Measurements from ENCODE around the gene TAS2R40. TPM values are rescaled to one million over a fixed set of nuclear protein-coding genes. Genes with fewer than 3 reads are reported as not detected.

The TAS2R40 gene
- total RNA-seq, 1 donor from 2014 or later = not detected

DNA sequence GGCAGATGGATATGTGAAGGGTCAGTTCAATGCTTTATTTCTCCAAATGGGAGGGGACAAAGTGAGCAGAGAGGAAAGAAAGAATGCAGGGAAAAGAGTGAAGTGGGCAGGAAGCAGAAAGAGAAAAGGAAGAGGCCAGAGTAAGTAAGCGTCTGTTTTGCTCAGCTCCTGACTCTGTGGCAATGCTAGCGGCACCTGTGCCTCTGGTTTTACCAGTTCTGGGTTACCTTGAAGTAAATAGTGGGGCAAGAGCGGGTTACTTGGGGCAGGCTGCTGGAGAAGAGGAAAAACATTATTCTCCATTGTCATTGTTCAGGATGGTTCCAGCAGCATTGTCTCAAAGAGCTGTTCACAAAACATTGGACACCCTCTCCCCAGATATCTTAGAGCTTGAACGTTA lies 1.9 kb downstream of the TAS2R40 start:
- no peak for DNase-seq (ENCODE audit: low spot score)
- H3K4me1 Mint-ChIP-seq = peaks cover 2% of the 10 kb centered on the region
- Histone ChIP-seq H3K9ac (no peak overlapping the region), H3K36me3 (no peaks in the 10 kb centered on the region), H3K9me3 (ENCODE audit: low read depth) (no peaks in the 10 kb centered on the region), H3K4me3 (no peak overlapping the region), H4K20me1 (ENCODE audit: low read depth) (no peaks in the 10 kb centered on the region), H3K4me2 (no peak overlapping the region), H3K27ac (no peak overlapping the region), H2AFZ (replicated peaks) (no peak overlapping the region), H3K4me1 (no peaks in the 10 kb centered on the region), H3K79me2 (ENCODE audit: low read depth) (no peaks in the 10 kb centered on the region), H3K27me3 (no peaks in the 10 kb centered on the region), H3F3A (ENCODE audit: low read depth) (no peaks in the 10 kb centered on the region)
- no peak overlapping the region for H3K27ac Mint-ChIP-seq
- no peak overlapping the region for H3K4me3 Mint-ChIP-seq
- TF ChIP-seq, protein P1, sequence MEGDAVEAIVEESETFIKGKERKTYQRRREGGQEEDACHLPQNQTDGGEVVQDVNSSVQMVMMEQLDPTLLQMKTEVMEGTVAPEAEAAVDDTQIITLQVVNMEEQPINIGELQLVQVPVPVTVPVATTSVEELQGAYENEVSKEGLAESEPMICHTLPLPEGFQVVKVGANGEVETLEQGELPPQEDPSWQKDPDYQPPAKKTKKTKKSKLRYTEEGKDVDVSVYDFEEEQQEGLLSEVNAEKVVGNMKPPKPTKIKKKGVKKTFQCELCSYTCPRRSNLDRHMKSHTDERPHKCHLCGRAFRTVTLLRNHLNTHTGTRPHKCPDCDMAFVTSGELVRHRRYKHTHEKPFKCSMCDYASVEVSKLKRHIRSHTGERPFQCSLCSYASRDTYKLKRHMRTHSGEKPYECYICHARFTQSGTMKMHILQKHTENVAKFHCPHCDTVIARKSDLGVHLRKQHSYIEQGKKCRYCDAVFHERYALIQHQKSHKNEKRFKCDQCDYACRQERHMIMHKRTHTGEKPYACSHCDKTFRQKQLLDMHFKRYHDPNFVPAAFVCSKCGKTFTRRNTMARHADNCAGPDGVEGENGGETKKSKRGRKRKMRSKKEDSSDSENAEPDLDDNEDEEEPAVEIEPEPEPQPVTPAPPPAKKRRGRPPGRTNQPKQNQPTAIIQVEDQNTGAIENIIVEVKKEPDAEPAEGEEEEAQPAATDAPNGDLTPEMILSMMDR (IDR thresholded peaks at IDR 0.05) = no peak
- TF ChIP-seq EZH2 (IDR thresholded peaks at IDR 0.05) = no peak
- TF ChIP-seq EZH2phosphoT487 (IDR thresholded peaks at IDR 0.05) = no peak
- peaks cover 4% of the 10 kb centered on the region for H3K27me3 Mint-ChIP-seq (ENCODE audit: insufficient read depth, low read depth)
- no peaks in the 10 kb centered on the region for H3K9me3 Mint-ChIP-seq
- no peaks in the 10 kb centered on the region for H3K36me3 Mint-ChIP-seq

DNA sequence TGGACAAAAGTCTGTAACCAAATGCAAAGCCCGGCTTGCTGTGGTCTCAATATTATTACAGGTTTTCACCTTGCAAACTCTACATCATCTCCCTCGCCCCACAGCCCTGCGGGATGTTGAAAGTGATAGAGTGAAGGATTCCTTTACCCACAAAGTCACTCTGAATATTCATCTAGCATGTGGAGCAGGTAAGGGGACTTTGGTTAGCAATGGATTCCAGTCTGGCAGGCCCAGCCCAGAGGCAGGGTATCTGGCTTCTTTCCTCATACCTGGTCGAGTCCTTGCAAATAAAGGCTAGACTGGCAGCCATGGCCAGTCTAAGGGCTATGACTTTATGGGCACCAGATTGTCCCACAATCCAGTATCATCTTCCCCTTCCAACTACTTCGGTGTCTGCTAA lies 3.2 kb downstream of the TAS2R40 start:
- Mint-ChIP-seq H3K36me3 (no peaks in the 10 kb centered on the region), H3K27ac (no peak overlapping the region), H3K9me3 (no peaks in the 10 kb centered on the region), H3K27me3 (ENCODE audit: insufficient read depth, low read depth) (peaks cover 4% of the 10 kb centered on the region), H3K4me3 (no peak overlapping the region), H3K4me1 (peaks cover 5% of the 10 kb centered on the region)
- peaks cover 6% of the 10 kb centered on the region for H3F3A ChIP-seq (ENCODE audit: low read depth)
- H3K79me2 ChIP-seq (ENCODE audit: low read depth) = no peaks in the 10 kb centered on the region
- DNase-seq (ENCODE audit: low spot score) = no peak
- H3K36me3 ChIP-seq = no peaks in the 10 kb centered on the region
- no peak overlapping the region for H3K4me2 ChIP-seq
- no peak overlapping the region for H3K9ac ChIP-seq
- H4K20me1 ChIP-seq (ENCODE audit: low read depth) = no peaks in the 10 kb centered on the region
- H3K27me3 ChIP-seq = no peaks in the 10 kb centered on the region
- TF ChIP-seq, protein P1 (IDR thresholded peaks at IDR 0.05) = no peak
- TF ChIP-seq EZH2phosphoT487 (IDR thresholded peaks at IDR 0.05) (no peak), EZH2 (IDR thresholded peaks at IDR 0.05) (no peak)
- no peak overlapping the region for H2AFZ ChIP-seq (replicated peaks)
- H3K4me1 ChIP-seq = peaks cover 9% of the 10 kb centered on the region
- no peaks in the 10 kb centered on the region for H3K9me3 ChIP-seq (ENCODE audit: low read depth)
- H3K4me3 ChIP-seq = no peak overlapping the region
- no peak overlapping the region for H3K27ac ChIP-seq

DNA sequence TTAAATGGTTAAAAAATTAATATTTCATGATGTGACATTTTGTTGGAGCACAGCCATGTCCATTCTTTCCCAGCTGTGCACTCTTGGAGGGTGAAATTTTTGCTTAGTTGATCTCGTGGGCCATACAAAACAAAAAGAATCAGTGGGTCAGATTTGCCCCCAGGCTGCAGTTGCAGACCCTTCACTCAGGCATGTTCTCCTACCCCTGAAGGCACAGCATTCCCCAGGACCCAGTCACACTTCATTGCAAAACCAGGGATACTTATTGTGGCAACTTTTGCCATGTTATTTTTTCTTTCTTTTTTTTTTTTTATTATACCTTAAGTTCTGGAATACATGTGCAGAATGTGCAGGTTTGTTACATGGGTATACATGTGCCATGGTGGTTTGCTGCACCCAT lies 6.0 kb downstream of the TAS2R40 start:
- Histone ChIP-seq H3K9ac (no peak overlapping the region), H3K4me3 (no peak overlapping the region), H3F3A (ENCODE audit: low read depth) (peaks cover 6% of the 10 kb centered on the region), H2AFZ (replicated peaks) (no peak overlapping the region), H3K79me2 (ENCODE audit: low read depth) (no peaks in the 10 kb centered on the region), H3K27me3 (peaks cover 3% of the 10 kb centered on the region), H3K9me3 (ENCODE audit: low read depth) (no peaks in the 10 kb centered on the region), H3K4me2 (no peak overlapping the region), H3K4me1 (peaks cover 9% of the 10 kb centered on the region), H3K36me3 (no peaks in the 10 kb centered on the region), H3K27ac (no peak overlapping the region), H4K20me1 (ENCODE audit: low read depth) (no peaks in the 10 kb centered on the region)
- H3K27me3 Mint-ChIP-seq (ENCODE audit: insufficient read depth, low read depth) = peaks cover 4% of the 10 kb centered on the region
- H3K9me3 Mint-ChIP-seq = no peaks in the 10 kb centered on the region
- no peak for DNase-seq (ENCODE audit: low spot score)
- H3K4me3 Mint-ChIP-seq = no peak overlapping the region
- TF ChIP-seq EZH2 (IDR thresholded peaks at IDR 0.05) (no peak), EZH2phosphoT487 (IDR thresholded peaks at IDR 0.05) (no peak)
- TF ChIP-seq, protein P1 (IDR thresholded peaks at IDR 0.05) = no peak
- H3K4me1 Mint-ChIP-seq = peaks cover 5% of the 10 kb centered on the region
- no peaks in the 10 kb centered on the region for H3K36me3 Mint-ChIP-seq
- no peak overlapping the region for H3K27ac Mint-ChIP-seq

All from neural progenitor cell (in vitro differentiated cells).